K562 (cell line): Measurements from ENCODE around the gene CBFA2T3. TPM values are rescaled to one million over a fixed set of nuclear protein-coding genes. Genes with fewer than 3 reads are reported as not detected.

Experiments
- ATAC-seq: fragments of 200-7000 bp; cut with Tn5 transposase; 3 replicates; pipeline ENCODE4 v1.9.1; 2020; ENCODE audit warnings: moderate library complexity
- BruUV-seq: library from RNA; stranded (reverse); fragments of 400-500 nt; replicated peaks from 2 replicates; lab custom pipeline; 2021; lab: Mats Ljungman, UMichigan
- CTCF ChIA-PET: fragments of 300-600 bp; formaldehyde crosslinking; extraction: SDS; loops from one replicate; lab custom pipeline; 2021; ENCODE audit warnings: low intra/inter-chr PET ratio; lab: Yijun Ruan, JAX
- POLR2A ChIA-PET: fragments of 300-600, 350-650 bp; sonication (Branson Sonifier 250); formaldehyde crosslinking; extraction: SDS; loops from one replicate; lab custom pipeline; 2021; ENCODE audit warnings: antibody characterized with exemption, inconsistent platforms; lab: Yijun Ruan, JAX
- DNase-seq, 4 experiments: peaks; one replicate each; pipeline versions ENCODE4 v3.0.0 to v3.0.0-alpha.2; 2011 to 2018; ENCODE audit warnings: low spot score in 3 of 4, mixed read lengths in 3 of 4; ENCODE audit errors: extremely low read depth in 1 of 4
- FAIRE-seq: peaks from 2 replicates; lab custom pipeline; 2011; peaks lifted over from hg19 to GRCh38; lab: Jason Lieb, UNC
- H2AFZ ChIP-seq: 2 replicates; pipeline ENCODE4 v1.6.0; 2011; ENCODE audit warnings: low read depth, low read length, control low read depth, inconsistent platforms
- H3K27ac ChIP-seq: fragments of 200-600 bp; 3 replicates; pipeline ENCODE4 v1.8.0; 2011; ENCODE audit warnings: low read depth, mild to moderate bottlenecking, control low read depth, inconsistent platforms, low read length, moderate library complexity, mixed read lengths; ENCODE audit errors: extremely low read depth
- H3K27me3 ChIP-seq, 2 experiments: fragments of 300-600 bp in 1 of 2; 2 replicates in 1 of 2; 3 replicates in 1 of 2; pipeline versions ENCODE4 v1.6.0 to v1.8.0; 2011; ENCODE audit warnings: inconsistent platforms in 2 of 2, low read length in 2 of 2, mild to moderate bottlenecking in 1 of 2, mixed read lengths in 1 of 2, moderate library complexity in 1 of 2; ENCODE audit not compliant: control insufficient read depth in 2 of 2, insufficient read depth in 2 of 2
- H3K36me3 ChIP-seq: fragments of 300-600 bp; 3 replicates; pipeline ENCODE4 v1.8.0; 2011; ENCODE audit warnings: mild to moderate bottlenecking, low read length, inconsistent platforms; ENCODE audit not compliant: control insufficient read depth, insufficient read depth
- H3K4me1 ChIP-seq, 2 experiments: fragments of 200-600 bp in 1 of 2; replicated peaks in 1 of 2; 2 replicates in 1 of 2; 3 replicates in 1 of 2; pipeline versions ENCODE4 v1.5.1 to v1.8.0; 2011; ENCODE audit warnings: inconsistent platforms in 2 of 2, low read length in 2 of 2, mild to moderate bottlenecking in 1 of 2, mixed read lengths in 1 of 2, moderate library complexity in 1 of 2; ENCODE audit not compliant: control insufficient read depth in 2 of 2, insufficient read depth in 2 of 2
- H3K4me2 ChIP-seq: 2 replicates; pipeline ENCODE4 v1.6.1; 2011; ENCODE audit warnings: low read length, control low read depth, inconsistent platforms, mixed read lengths; ENCODE audit not compliant: insufficient read depth
- H3K4me3 ChIP-seq: fragments of 200-600 bp; sonication (generic), shearing (Covaris generic); 2 replicates; pipeline ENCODE4 v1.5.1; 2016; ENCODE audit warnings: control low read depth, inconsistent platforms
- H3K79me2 ChIP-seq: fragments of 200-600 bp; 3 replicates; pipeline ENCODE4 v1.8.0; 2011; ENCODE audit warnings: low read length, inconsistent platforms; ENCODE audit not compliant: control insufficient read depth, insufficient read depth
- H3K9ac ChIP-seq, 2 experiments: 2 replicates each; pipeline versions ENCODE4 v1.6.0 to v1.6.1; 2011; ENCODE audit warnings: low read depth in 2 of 2, low read length in 2 of 2, control low read depth in 1 of 2, inconsistent platforms in 1 of 2, mild to moderate bottlenecking in 1 of 2, mixed read lengths in 1 of 2; ENCODE audit not compliant: insufficient read depth in 1 of 2
- H3K9me1 ChIP-seq: one replicate; pipeline ENCODE4 v1.6.0; 2011; ENCODE audit warnings: inconsistent platforms, mild to moderate bottlenecking, low read length, moderate library complexity; ENCODE audit not compliant: control insufficient read depth, insufficient read depth
- H3K9me3 ChIP-seq: replicated peaks from 2 replicates; pipeline ENCODE4 v1.5.1; 2011; ENCODE audit warnings: low read depth, low read length, inconsistent platforms; ENCODE audit not compliant: control insufficient read depth, insufficient read depth
- H4K20me1 ChIP-seq: replicated peaks from 2 replicates; pipeline ENCODE4 v1.6.1; 2011; ENCODE audit warnings: low read length, inconsistent platforms, mixed read lengths; ENCODE audit not compliant: control insufficient read depth, insufficient read depth
- ARID2 ChIP-seq: fragments of 450-650 bp; IDR thresholded peaks from 2 replicates; pipeline ENCODE4 v1.6.1; 2017; ENCODE audit warnings: antibody characterized with exemption, mild to moderate bottlenecking
- CCNT2 ChIP-seq: IDR thresholded peaks from 2 replicates; pipeline ENCODE4 v1.6.1; 2011; ENCODE audit warnings: borderline replicate concordance, low read depth, mild to moderate bottlenecking, moderate library complexity, mixed read lengths, low read length; ENCODE audit not compliant: insufficient read length; ENCODE audit errors: extremely low read depth
- COPS2 ChIP-seq: fragments of 450-650 bp; conservative IDR thresholded peaks from 2 replicates; pipeline ENCODE4 v1.6.1; 2016; ENCODE audit warnings: mild to moderate bottlenecking, moderate library complexity
- HNRNPL ChIP-seq: fragments of 200-400 bp; formaldehyde crosslinking; IDR thresholded peaks from 2 replicates; pipeline ENCODE4 v1.6.1; 2017; ENCODE audit warnings: low read depth, mild to moderate bottlenecking, low read length
- MGA ChIP-seq: fragments of 450-650 bp; IDR thresholded peaks from 2 replicates; pipeline ENCODE4 v1.6.1; 2016; ENCODE audit warnings: mild to moderate bottlenecking, moderate library complexity
- PKNOX1 ChIP-seq: fragments of 450-650 bp; IDR thresholded peaks from 2 replicates; pipeline ENCODE4 v1.6.1; 2016
- POLR2G ChIP-seq: fragments of 200-400 bp; formaldehyde crosslinking; IDR thresholded peaks from 2 replicates; pipeline ENCODE4 v1.6.1; 2017; ENCODE audit warnings: low read depth, mild to moderate bottlenecking, antibody characterized with exemption, low read length, moderate library complexity
- SIN3B ChIP-seq: fragments of 450-650 bp; IDR thresholded peaks from 2 replicates; pipeline ENCODE4 v1.6.1; 2017; ENCODE audit warnings: low read depth, mild to moderate bottlenecking, moderate library complexity
- TFAM ChIP-seq: fragments of 250-450 bp; sonication (Bioruptor Pico); conservative IDR thresholded peaks from 2 replicates; pipeline ENCODE4 v1.5.0; 2021; ENCODE audit warnings: mild to moderate bottlenecking, moderate library complexity
- WGBS: fragments of 100-300 bp; shearing (Covaris generic); methylation state at CpG from one replicate; pipeline ENCODE4 v1.1.6; 2016; ENCODE audit warnings: low coverage, mixed read lengths; ENCODE audit not compliant: insufficient coverage; ENCODE audit errors: missing lambda C conversion rate; 5-methylcytosine and 5-hydroxymethylcytosine counted together
- in situ Hi-C: fragments of 300-500 bp; cut with MboI; formaldehyde crosslinking; loops from 4 replicates; pipeline ENCODE4 v1.15.0; 2018; ENCODE audit warnings: inconsistent platforms, mixed read lengths
- intact Hi-C: fragments of 100-400 bp; cut with micrococcal nuclease; formaldehyde crosslinking; loops from 2 replicates; pipeline ENCODE4 v1.14.2; 2022
- polyA plus RNA-seq, 8 experiments: library from polyadenylated mRNA; depleted of rRNA in 4 of 8; stranded (reverse) in 5 of 8; unstranded in 3 of 8; fragments of >200 nt; fragmentation: Nextera tagmentation in 2 of 8; fragmentation: Illumina TruSeq in 1 of 8; extraction: Ambion mirVana in 2 of 8; extraction: Trizol in 1 of 8; gene quantifications; 2 replicates each; pipeline versions ENCODE4 v1.2.1 to v1.2.3, GENCODE V29; 2011 to 2014; ENCODE audit warnings: inconsistent platforms in 1 of 8, missing spikeins in 1 of 8
- total RNA-seq, 7 experiments: library from RNA; depleted of rRNA in 6 of 7; stranded (reverse); fragments of >200 nt in 6 of 7; fragmentation: Illumina TruSeq in 2 of 7; extraction: Trizol in 2 of 7; gene quantifications; 2 replicates each; pipeline versions ENCODE4 v1.2.1 to v1.2.3, GENCODE V29; 2011 to 2021; ENCODE audit warnings: low replicate concordance in 1 of 7

Gene CBFA2T3
- total and polyA plus RNA-seq, 9 of the 15 experiments (the other 6 are each of a cell fraction or from before 2014, with no cell fraction given) = 2.3 to 145 (median 6.7) TPM

GRCh38 chr16:88880226-88881006 lies 96.6 kb downstream of the CBFA2T3 start:
- Histone ChIP-seq H3K79me2 (no peaks in the 10 kb centered on the region), H4K20me1 (no peaks in the 10 kb centered on the region), H3K4me3 (no peak overlapping the region), H2AFZ (no peak overlapping the region), H3K27me3 (no peaks in the 10 kb centered on the region), H3K9ac (peak overlapping the region in 1 of 2 experiments; percentile 26; a peak in 1 of 4 replicates), H3K4me2 (no peak overlapping the region), H3K27ac (no peak overlapping the region), H3K9me3 (no peaks in the 10 kb centered on the region), H3K4me1 (peaks cover 0 to 72% of the 10 kb centered on the region in 2 experiments; a peak in 2 of 5 replicates), H3K9me1 (no peaks in the 10 kb centered on the region), H3K36me3 (peaks cover 100% of the 10 kb centered on the region)
- no peak for DNase-seq
- in situ Hi-C loops = no loop called here
- ChIA-PET CTCF (no interaction called here), POLR2A (interaction anchor here (0.5 to 1.2 kb wide), 4 partner anchors 25 to 210 kb away, joined by 3 to 4 read pairs (median 4); no protein-coding TSS in a partner anchor)
- intact Hi-C loops = no loop called here
- FAIRE-seq = no peak
- 95% methylated on average over 29 of the region's 36 CpGs for WGBS
- no peak for ATAC-seq
- BruUV-seq = no TSS peak
- TF ChIP-seq SIN3B (no peak), MGA (no peak), ARID2 (no peak), CCNT2 (no peak), POLR2G (peak; percentile 57), TFAM (CRISPR knock-in tag) (no peak), HNRNPL (peak; percentile 70; the same call in 1 of the 2 replicates), PKNOX1 (no peak), COPS2 (no peak)
